GM12892 (cell line): Measurements from ENCODE around the gene ADIG.

ENCODE experiments used
- POLR2A ChIP-seq: IDR thresholded peaks from 2 replicates; pipeline ENCODE4 v1.6.1; 2011; ENCODE audit warnings: low read depth, low read length, control low read depth
- POLR2AphosphoS5 ChIP-seq: IDR thresholded peaks from 2 replicates; pipeline ENCODE4 v1.6.1; 2011; ENCODE audit warnings: low read depth, low read length, control low read depth
- TAF1 ChIP-seq: IDR thresholded peaks from 2 replicates; pipeline ENCODE4 v1.6.1; 2011; ENCODE audit warnings: low read depth, mild to moderate bottlenecking, control low read depth, low read length, borderline replicate concordance

- TF ChIP-seq POLR2A, result no peak
- no peak for TF ChIP-seq TAF1
- TF ChIP-seq POLR2AphosphoS5, result no peak
Measured at GRCh38 chr20:38601216-38602184, 20.5 kb downstream of the ADIG start, which contains the start of gene ARHGAP40.
